ENCODE measurements around the gene SOX13. TPM values are rescaled to one million over a fixed set of nuclear protein-coding genes. Genes with fewer than 3 reads are reported as not detected.

Gene SOX13
- 10 to 100 TPM; 13.3 to 25.6 (median 21.7) TPM for total RNA-seq

- WGBS, result 1% methylated on average over 29 of the region's 89 CpGs
Measured at GRCh38 chr1:204072931-204073836, at the start of gene SOX13. Gene SOX13, plus strand, starts transcription at chr1:204073115. Its CDS starts 39,801 bp downstream, at chr1:204112916.

GRCh38 chr1:204025917-204026707 is 46.8 kb upstream of the SOX13 start:
- peaks cover 0 to 15% (median 0%) of the 10 kb centered on the region in 4 donors for H3K27me3 ChIP-seq

More at GRCh38 chr1:204072931-204073836, at the start of gene SOX13:
- H3K27me3 ChIP-seq, result peaks cover 0 to 45% (median 6%) of the 10 kb centered on the region in 4 donors
- H3K36me3 ChIP-seq, result no peaks in the 10 kb centered on the region
- peak within 1 kb of the TSS; percentile 73 to 86 (median 80) for H3K27ac ChIP-seq (replicated peaks in 1 of 4)
- peak; percentile 95 for DNase-seq (ENCODE audit: extremely low spot score)
- peak within 1 kb of the TSS; percentile 63 to 77 (median 65) for H3K4me3 ChIP-seq
- TF ChIP-seq POLR2A (IDR thresholded peaks at IDR 0.05; ENCODE audit: low read depth), result peak; percentile 60
- peak; percentile 85 to 96 for TF ChIP-seq POLR2AphosphoS5 (IDR thresholded peaks at IDR 0.05)
- TF ChIP-seq EP300 (IDR thresholded peaks at IDR 0.05), result no peak
- TF ChIP-seq, protein P1, sequence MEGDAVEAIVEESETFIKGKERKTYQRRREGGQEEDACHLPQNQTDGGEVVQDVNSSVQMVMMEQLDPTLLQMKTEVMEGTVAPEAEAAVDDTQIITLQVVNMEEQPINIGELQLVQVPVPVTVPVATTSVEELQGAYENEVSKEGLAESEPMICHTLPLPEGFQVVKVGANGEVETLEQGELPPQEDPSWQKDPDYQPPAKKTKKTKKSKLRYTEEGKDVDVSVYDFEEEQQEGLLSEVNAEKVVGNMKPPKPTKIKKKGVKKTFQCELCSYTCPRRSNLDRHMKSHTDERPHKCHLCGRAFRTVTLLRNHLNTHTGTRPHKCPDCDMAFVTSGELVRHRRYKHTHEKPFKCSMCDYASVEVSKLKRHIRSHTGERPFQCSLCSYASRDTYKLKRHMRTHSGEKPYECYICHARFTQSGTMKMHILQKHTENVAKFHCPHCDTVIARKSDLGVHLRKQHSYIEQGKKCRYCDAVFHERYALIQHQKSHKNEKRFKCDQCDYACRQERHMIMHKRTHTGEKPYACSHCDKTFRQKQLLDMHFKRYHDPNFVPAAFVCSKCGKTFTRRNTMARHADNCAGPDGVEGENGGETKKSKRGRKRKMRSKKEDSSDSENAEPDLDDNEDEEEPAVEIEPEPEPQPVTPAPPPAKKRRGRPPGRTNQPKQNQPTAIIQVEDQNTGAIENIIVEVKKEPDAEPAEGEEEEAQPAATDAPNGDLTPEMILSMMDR (IDR thresholded peaks at IDR 0.05), result peak in 1 of 3 experiments; percentile 12
- intact Hi-C loops (cut with DNase I), result loop anchor here (5.0 to 10.0 kb wide), 2 partner anchors 54 to 208 kb away; partner anchors contain the start of gene SNRPE
- H3K9me3 ChIP-seq, result no peaks in the 10 kb centered on the region
- H3K4me1 ChIP-seq, result peaks cover 16 to 58% (median 57%) of the 10 kb centered on the region in 4 donors

DNA sequence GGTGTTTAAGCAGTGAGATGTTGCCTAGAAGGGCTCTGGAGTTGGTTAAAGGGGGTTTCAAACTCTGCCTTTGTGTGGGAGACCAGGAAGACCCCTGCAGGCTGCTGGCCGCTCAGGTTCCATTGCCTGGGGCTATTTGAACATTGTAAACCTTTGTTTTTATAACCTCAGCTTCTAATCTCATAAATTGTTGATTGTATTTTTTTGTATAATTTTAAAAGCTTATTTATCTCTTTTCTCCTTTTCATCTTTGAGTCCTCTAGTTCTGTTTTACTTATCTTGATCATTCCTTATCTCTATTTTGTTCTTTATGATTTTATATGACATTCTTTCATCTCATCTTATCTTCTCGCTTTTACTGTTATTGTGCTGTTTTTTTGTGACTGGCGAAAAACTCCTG is 45.5 kb upstream of the SOX13 start:
- Histone ChIP-seq H3K9me3 (no peaks in the 10 kb centered on the region), H3K27me3 (peaks cover 0 to 21% (median 0%) of the 10 kb centered on the region in 4 donors), H3K4me3 (no peak overlapping the region), H3K36me3 (no peaks in the 10 kb centered on the region), H3K4me1 (no peaks in the 10 kb centered on the region), H3K27ac (replicated peaks in 1 of 4) (no peak overlapping the region)
- no peak for DNase-seq (ENCODE audit: extremely low spot score)
- intact Hi-C loops (cut with DNase I), result no loop called here
- 92% methylated on average over 3 of the region's 3 CpGs for WGBS
- TF ChIP-seq, protein P1 (IDR thresholded peaks at IDR 0.05), result no peak
- TF ChIP-seq POLR2A (IDR thresholded peaks at IDR 0.05; ENCODE audit: low read depth) (no peak), POLR2AphosphoS5 (IDR thresholded peaks at IDR 0.05) (no peak), EP300 (IDR thresholded peaks at IDR 0.05) (no peak)

More at GRCh38 chr1:204025917-204026707, 46.8 kb upstream of the SOX13 start:
- 63% methylated on average over 17 of the region's 17 CpGs for WGBS
- H3K9me3 ChIP-seq, result no peaks in the 10 kb centered on the region
- TF ChIP-seq POLR2A (IDR thresholded peaks at IDR 0.05; ENCODE audit: low read depth), result no peak
- TF ChIP-seq POLR2AphosphoS5 (IDR thresholded peaks at IDR 0.05), result no peak
- TF ChIP-seq EP300 (IDR thresholded peaks at IDR 0.05), result no peak
- TF ChIP-seq, protein P1 (IDR thresholded peaks at IDR 0.05), result no peak
- intact Hi-C loops (cut with DNase I), result no loop called here
- no peaks in the 10 kb centered on the region for H3K4me1 ChIP-seq
- H3K27ac ChIP-seq (replicated peaks in 1 of 4), result no peak overlapping the region
- DNase-seq (ENCODE audit: extremely low spot score), result no peak
- no peaks in the 10 kb centered on the region for H3K36me3 ChIP-seq
- no peak overlapping the region for H3K4me3 ChIP-seq

- TF ChIP-seq POLR2A (IDR thresholded peaks at IDR 0.05; ENCODE audit: low read depth), result no peak
- TF ChIP-seq, protein P1 (IDR thresholded peaks at IDR 0.05), result no peak
- no peak for TF ChIP-seq EP300 (IDR thresholded peaks at IDR 0.05)
- no peak for TF ChIP-seq POLR2AphosphoS5 (IDR thresholded peaks at IDR 0.05)
- no peak overlapping the region for H3K4me3 ChIP-seq
- no peaks in the 10 kb centered on the region for H3K4me1 ChIP-seq
- no peaks in the 10 kb centered on the region for H3K9me3 ChIP-seq
- intact Hi-C loops (cut with DNase I), result no loop called here
- no peak for DNase-seq (ENCODE audit: extremely low spot score)
- H3K36me3 ChIP-seq, result no peaks in the 10 kb centered on the region
- peaks cover 0 to 16% (median 0%) of the 10 kb centered on the region in 4 donors for H3K27me3 ChIP-seq
- no peak overlapping the region for H3K27ac ChIP-seq (replicated peaks in 1 of 4)
- WGBS, result 91% methylated on average over 7 of the region's 11 CpGs
Measured at GRCh38 chr1:204029016-204029415, 43.9 kb upstream of the SOX13 start.

All from esophagus muscularis mucosa (tissue), 4 donors.